HG02798 (cell line): Measurements from ENCODE around the gene PITX2.

ENCODE experiments used
- ATAC-seq: cut with Tn5 transposase; IDR thresholded peaks from one replicate; pipeline ENCODE4 v1.9.1; 2021; ENCODE audit warnings: mild to moderate bottlenecking; ENCODE audit not compliant: unreplicated experiment, poor library complexity

The PITX2 gene

DNA sequence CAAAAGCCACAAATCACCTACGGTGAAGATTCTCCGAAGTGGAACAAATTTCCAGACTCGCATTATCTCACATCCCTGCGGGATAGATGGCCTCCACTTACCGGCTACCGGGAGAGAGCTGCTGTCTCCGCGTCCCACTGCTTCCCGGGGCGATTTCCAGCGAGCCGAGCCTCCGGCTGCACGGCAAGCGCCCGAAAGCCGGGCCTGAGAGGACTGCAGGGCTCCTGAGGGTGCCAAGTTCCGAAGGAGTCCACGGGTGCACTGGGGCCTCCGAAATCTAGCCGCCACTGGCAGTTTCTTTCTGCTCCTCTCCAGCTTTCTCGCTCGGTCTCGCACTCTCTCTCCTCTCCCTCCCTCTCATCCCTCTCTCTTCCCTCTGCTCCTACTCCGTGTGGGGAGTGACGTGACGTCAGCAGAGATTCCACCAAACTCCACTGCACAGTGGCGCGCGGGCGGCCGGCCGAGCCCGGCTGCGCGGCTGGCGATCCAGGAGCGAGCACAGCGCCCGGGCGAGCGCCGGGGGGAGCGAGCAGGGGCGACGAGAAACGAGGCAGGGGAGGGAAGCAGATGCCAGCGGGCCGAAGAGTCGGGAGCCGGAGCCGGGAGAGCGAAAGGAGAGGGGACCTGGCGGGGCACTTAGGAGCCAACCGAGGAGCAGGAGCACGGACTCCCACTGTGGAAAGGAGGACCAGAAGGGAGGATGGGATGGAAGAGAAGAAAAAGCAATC lies 14.0 kb upstream of the PITX2 start:
- ATAC-seq = no peak

GRCh38 chr4:110636171-110636679 lies 13.3 kb upstream of the PITX2 start:
- ATAC-seq = no peak

DNA sequence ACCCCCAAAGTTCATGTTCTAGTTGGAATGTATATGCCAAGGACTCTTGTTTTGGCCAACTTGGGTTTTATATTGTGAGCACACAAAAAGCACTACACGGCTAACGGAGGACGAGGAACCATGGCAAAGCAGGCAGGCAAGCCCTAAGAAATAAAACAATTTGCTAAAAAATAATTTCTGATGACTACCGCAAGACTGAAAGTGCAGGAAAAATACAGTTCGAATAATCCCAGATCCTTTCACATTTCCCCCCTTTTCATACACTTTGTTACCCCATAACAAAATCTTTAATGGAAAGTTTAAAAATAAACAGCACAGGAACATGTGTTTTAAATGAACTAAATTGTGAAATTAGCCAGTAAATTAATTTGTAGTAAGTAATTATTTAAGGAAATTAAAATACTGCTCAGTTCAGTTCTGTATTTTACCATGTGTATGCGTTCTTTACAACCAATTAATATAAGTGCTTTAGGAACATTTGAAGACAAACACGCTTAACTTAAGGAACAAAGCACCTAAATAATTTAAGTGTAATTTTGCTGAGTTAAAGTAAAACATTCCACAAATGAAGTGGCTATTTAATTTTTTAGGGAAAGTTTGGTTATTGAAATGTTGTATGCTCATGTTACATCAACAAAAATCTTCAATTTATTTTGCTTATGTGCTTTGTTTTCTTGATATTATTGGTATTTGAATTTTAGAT lies 12.4 kb upstream of the PITX2 start:
- ATAC-seq = no peak

GRCh38 chr4:110634350-110635162 lies 11.7 kb upstream of the PITX2 start:
- no peak for ATAC-seq

DNA sequence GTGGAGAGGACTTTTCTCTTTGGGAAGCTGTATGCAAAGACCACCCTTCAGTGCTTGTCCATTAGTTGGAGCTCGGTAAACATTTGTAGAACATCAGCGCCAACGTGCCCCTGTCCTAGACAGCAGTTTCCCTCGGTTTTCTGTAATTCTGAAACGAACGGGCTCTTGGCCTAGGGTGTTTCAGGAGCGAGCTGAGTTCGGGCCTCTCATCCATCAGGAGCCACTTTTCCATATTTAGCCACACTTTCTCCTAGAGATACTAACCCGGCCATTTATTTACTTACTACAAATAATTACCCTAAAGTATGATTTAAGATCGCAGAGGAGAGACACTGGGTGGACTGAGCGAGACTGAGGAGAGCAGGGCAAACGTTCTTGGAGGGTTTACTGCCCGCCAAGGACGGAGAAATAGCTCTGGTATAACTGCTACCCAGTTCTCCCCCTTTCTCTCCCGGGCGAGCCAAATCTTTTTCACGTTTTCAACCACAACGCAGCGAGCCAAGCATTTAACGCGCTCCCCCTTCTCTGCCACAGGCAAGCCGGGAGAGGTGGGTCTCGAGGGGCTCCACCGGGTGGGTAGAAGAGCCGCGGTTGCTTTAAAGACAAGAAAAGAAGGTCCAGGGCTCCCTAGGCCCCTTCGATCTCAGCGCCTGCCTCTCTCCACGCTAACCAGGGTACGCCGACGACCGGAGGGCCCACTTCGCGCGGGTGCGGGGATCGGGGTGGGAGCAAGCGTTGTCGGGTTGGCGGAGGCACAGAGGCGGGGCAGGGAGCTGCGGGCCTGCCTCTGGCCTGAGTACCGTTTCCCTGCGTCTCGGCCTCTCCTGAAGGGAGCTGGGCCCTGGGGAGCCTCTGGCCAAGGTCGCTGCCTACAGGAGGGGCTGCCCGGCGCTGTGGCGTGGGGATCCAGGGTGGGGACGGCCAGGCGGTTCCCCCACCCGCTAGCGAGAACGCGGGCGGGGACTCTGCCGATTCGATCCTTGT lies 10.8 kb upstream of the PITX2 start:
- ATAC-seq = no peak

GRCh38 chr4:110632506-110633357 lies 9.9 kb upstream of the PITX2 start:
- ATAC-seq = no peak

GRCh38 chr4:110631584-110632505 lies 9.0 kb upstream of the PITX2 start:
- ATAC-seq = peak; percentile 98

GRCh38 chr4:110630688-110631402 lies 8.0 kb upstream of the PITX2 start:
- no peak for ATAC-seq

DNA sequence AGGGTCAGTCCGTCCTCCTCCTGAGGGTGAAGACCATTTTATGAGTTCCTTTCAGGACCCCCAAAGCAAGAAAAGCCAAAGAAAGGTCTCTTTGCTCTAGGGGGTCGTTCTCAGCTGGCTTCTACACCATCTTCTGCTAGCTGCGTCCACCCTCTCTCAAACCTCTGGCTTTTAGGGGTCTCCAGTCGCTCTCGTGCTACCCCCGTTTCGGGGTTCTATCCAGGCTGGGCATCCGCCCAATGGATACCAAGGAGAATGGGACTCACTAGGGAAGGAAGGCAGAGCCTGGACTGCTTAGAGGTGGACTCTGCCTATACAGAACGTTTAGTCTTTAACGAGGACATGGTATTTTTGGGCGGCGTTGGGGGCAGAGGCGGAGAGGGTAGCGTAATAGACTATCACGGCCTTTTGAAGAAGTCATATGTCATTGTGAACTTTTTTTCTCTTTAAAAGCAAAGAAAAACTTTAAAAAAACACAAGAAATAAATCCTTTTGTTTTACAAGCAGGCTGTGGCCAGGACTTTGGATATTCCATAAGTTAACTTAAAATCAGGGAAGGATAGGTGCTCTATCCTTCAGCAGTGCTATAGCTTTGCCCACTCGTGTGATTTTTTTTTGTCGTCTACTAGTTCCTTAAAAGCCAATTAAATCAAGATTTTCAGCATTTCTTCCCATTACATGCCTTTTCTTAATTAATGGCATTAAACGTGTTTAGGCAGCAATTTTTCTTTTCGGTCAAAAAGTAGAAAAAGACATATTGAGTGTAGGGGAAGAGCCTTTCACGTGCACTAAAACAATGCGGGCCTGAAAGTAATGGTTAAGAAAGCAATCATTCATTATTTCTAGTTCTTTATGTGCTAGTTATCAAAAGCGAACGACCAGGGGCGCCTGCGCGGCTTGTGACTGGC lies 7.2 kb upstream of the PITX2 start:
- no peak for ATAC-seq

DNA sequence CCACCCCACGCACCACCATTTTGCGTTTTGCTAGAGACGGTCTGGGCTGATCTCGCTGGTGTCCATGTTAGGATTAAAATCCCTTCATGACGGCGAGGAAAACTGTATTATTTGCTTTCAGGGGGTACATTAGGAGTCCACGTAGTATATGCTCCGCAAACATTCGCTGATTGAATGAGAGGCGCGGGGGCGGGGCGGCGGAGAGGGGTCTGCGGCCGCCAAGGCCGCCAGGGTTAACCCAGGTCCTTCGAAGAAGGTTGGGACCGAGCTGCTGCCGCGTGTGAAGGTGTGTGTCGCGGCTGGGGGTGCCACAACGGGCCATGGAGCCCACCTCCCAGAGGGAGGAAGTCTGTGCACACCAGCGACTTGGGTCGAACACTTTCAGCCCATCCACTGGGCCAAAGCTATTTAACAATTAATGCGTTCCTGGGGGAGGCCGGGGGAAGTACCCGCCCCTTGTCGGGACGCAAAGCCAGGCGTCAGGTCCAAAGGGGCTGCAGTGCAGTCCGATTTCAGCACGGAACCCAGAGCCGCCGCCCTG lies 6.4 kb upstream of the PITX2 start:
- no peak for ATAC-seq

DNA sequence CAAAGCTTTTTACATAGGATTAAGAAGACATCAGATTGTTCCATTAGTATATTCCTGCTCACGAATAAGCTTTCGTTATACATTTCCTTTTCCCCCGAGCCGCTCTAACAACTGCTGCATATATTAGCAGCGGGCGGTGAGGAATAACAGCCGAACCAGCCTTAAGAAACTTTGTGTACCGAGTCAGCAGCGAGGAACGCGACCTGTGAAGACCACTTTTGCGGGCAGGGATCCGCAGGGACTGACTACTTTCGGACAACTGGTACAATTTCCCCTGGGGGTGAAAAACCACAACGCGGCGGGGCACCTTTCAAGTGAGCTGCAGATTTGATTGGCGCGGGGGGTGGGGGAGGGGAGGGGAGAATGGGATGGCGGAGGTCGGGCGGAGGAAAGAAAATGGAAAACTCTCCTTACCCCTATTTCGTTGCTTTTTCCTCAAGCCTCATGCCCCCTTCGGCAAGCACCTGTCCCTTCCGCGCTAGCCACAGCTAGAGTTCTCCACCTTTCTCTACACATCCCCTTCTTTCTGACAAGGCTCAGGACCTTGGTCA lies 5.9 kb upstream of the PITX2 start:
- no peak for ATAC-seq

GRCh38 chr4:110627977-110628662 lies 5.2 kb upstream of the PITX2 start:
- ATAC-seq = no peak

- no peak for ATAC-seq
These were observed 3.8 kb upstream of the PITX2 start for GRCh38 chr4:110626532-110627153.

DNA sequence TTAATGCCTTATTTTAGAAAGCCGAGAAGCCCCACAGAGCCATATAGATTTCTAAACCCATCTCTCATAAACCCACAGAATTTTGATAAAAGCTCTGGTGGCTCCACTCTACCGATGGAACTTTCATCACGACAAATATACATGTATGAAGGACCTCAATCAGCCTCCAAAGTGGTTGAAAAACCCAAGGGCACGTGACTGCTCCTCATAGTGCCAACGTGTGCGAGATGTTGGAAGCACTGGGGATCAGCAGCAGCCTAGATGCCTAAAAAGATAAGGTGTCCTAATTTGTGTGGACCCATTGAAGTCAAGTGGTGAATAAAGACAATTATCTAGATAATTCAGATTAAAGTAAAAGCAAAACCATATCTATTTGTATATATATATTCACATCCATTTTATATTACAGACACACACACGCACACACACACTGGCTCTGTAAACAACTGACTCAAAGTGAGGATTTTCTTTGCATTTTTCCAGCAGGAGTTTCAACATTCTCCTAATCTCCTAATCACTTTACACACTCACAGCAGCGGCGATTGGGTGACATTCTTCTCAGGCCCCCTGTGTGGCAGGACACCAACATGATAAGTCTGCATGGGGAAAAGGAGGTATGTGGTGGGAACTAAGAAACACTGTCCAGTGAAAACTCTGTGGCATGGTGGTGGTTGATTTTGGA lies 2.8 kb upstream of the PITX2 start:
- no peak for ATAC-seq
